ENCODE data around the gene TSPAN9. TPM values are rescaled to one million over a fixed set of nuclear protein-coding genes. Genes with fewer than 3 reads are reported as not detected.

TSPAN9 gene
- polyA plus RNA-seq, 3 donors, result 0.15 to 0.34 (median 0.25) TPM

DNA sequence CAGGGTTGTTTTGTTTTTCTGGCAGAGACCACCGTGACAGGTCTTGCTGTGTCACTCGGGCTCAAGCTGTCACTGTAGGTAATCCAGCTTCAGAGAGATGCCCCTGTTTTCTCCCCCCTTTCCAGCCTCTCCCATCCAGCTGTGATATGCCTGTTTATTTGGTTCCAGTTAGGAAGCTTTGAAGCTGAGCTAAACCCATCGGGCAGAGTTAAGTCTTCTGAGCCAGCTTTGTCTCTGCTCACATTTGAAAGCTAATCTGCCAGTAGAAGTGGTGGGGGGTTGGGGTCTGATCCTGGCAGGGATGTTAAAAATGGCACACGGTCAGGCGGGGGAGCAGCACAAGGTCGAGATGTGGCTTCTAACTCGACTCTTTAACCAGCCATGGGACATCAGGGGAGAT is 130.0 kb downstream of the TSPAN9 start:
- no peak overlapping the region for H3K4me2 ChIP-seq (replicated peaks; ENCODE audit: extremely low read depth, low read length, poor library complexity, severe bottlenecking)
- no peaks in the 10 kb centered on the region for H4K20me1 ChIP-seq (ENCODE audit: insufficient read depth, low read length)
- peaks cover 8 to 13% of the 10 kb centered on the region in 2 donors for H3K27me3 ChIP-seq (ENCODE audit: control insufficient read depth in 2 of 2, insufficient read depth in 2 of 2, low read length in 2 of 2)
- peaks cover 0 to 6% of the 10 kb centered on the region in 2 donors for H3K4me1 ChIP-seq (ENCODE audit: control insufficient read depth in 1 of 2, insufficient read depth in 2 of 2, low read length in 2 of 2)
- peaks cover 9% of the 10 kb centered on the region for H3K4me1 Mint-ChIP-seq
- WGBS (ENCODE audit: insufficient coverage), result 90% methylated on average over 4 of the region's 7 CpGs
- no peak overlapping the region for H3K4me3 Mint-ChIP-seq
- peaks cover 11 to 29% (median 19%) of the 10 kb centered on the region in 3 donors for H3K27me3 Mint-ChIP-seq (ENCODE audit: low read depth in 3 of 3)
- no peaks in the 10 kb centered on the region for H3K9me3 ChIP-seq (replicated peaks in 1 of 2; ENCODE audit: control insufficient read depth in 1 of 2, insufficient read depth in 1 of 2, low read length in 2 of 2)
- TF ChIP-seq CTCF (IDR thresholded peaks at IDR 0.05), result no peak
- H3K27ac ChIP-seq (ENCODE audit: low read depth in 1 of 2, low read length in 2 of 2), result no peak overlapping the region
- DNase-seq, result no peak
- no peak overlapping the region for H3K4me3 ChIP-seq (replicated peaks in 1 of 3; ENCODE audit: low read depth in 2 of 3, low read length in 3 of 3)
- no peaks in the 10 kb centered on the region for H3K36me3 Mint-ChIP-seq
- no peaks in the 10 kb centered on the region for H3K79me2 ChIP-seq (ENCODE audit: insufficient read depth, low read length)
- H3K27ac Mint-ChIP-seq, result no peak overlapping the region
- H3K9me3 Mint-ChIP-seq, result peaks cover 0 to 2% (median 0%) of the 10 kb centered on the region in 7 donors
- H2AFZ ChIP-seq (ENCODE audit: insufficient read depth, low read depth, low read length, poor library complexity, severe bottlenecking), result no peak overlapping the region
- intact Hi-C loops (cut with micrococcal nuclease), result no loop called here
- no peaks in the 10 kb centered on the region for H3K36me3 ChIP-seq (replicated peaks in 1 of 2; ENCODE audit: control insufficient read depth in 1 of 2, insufficient read depth in 2 of 2, low read length in 2 of 2)
- no peak overlapping the region for H3K9ac ChIP-seq (ENCODE audit: insufficient read depth, low read length, poor library complexity, severe bottlenecking)

GRCh38 chr12:3207858-3208257 is 130.7 kb downstream of the TSPAN9 start:
- Histone ChIP-seq H3K9me3 (replicated peaks in 1 of 2; ENCODE audit: control insufficient read depth in 1 of 2, insufficient read depth in 1 of 2, low read length in 2 of 2) (no peaks in the 10 kb centered on the region), H3K27me3 (ENCODE audit: control insufficient read depth in 2 of 2, insufficient read depth in 2 of 2, low read length in 2 of 2) (peaks cover 2 to 6% of the 10 kb centered on the region in 2 donors), H3K4me1 (ENCODE audit: control insufficient read depth in 1 of 2, insufficient read depth in 2 of 2, low read length in 2 of 2) (peaks cover 0 to 6% of the 10 kb centered on the region in 2 donors), H3K27ac (ENCODE audit: low read depth in 1 of 2, low read length in 2 of 2) (no peak overlapping the region), H2AFZ (ENCODE audit: insufficient read depth, low read depth, low read length, poor library complexity, severe bottlenecking) (no peak overlapping the region), H3K9ac (ENCODE audit: insufficient read depth, low read length, poor library complexity, severe bottlenecking) (no peak overlapping the region), H4K20me1 (ENCODE audit: insufficient read depth, low read length) (no peaks in the 10 kb centered on the region), H3K4me3 (replicated peaks in 1 of 3; ENCODE audit: low read depth in 2 of 3, low read length in 3 of 3) (no peak overlapping the region), H3K79me2 (ENCODE audit: insufficient read depth, low read length) (no peaks in the 10 kb centered on the region), H3K4me2 (replicated peaks; ENCODE audit: extremely low read depth, low read length, poor library complexity, severe bottlenecking) (no peak overlapping the region), H3K36me3 (replicated peaks in 1 of 2; ENCODE audit: control insufficient read depth in 1 of 2, insufficient read depth in 2 of 2, low read length in 2 of 2) (no peaks in the 10 kb centered on the region)
- no peaks in the 10 kb centered on the region for H3K36me3 Mint-ChIP-seq
- peaks cover 0 to 2% (median 0%) of the 10 kb centered on the region in 7 donors for H3K9me3 Mint-ChIP-seq
- DNase-seq, result no peak
- H3K4me1 Mint-ChIP-seq, result peaks cover 9% of the 10 kb centered on the region
- H3K4me3 Mint-ChIP-seq, result no peak overlapping the region
- H3K27me3 Mint-ChIP-seq (ENCODE audit: low read depth in 3 of 3), result peaks cover 4 to 23% (median 16%) of the 10 kb centered on the region in 3 donors
- intact Hi-C loops (cut with micrococcal nuclease), result no loop called here
- peak overlapping the region in 1 of 7 donors; percentile 80 for H3K27ac Mint-ChIP-seq
- no peak for TF ChIP-seq CTCF (IDR thresholded peaks at IDR 0.05)
- 75% methylated on average over 10 of the region's 13 CpGs for WGBS (ENCODE audit: insufficient coverage)
